Kidney capillary endothelial cell (primary cell): ENCODE measurements around the gene RBPJL.

ENCODE experiments used
- DNase-seq: peaks from one replicate; pipeline ENCODE4 v3.0.0-alpha.2; 2018; ENCODE audit warnings: low spot score

The RBPJL gene

DNA sequence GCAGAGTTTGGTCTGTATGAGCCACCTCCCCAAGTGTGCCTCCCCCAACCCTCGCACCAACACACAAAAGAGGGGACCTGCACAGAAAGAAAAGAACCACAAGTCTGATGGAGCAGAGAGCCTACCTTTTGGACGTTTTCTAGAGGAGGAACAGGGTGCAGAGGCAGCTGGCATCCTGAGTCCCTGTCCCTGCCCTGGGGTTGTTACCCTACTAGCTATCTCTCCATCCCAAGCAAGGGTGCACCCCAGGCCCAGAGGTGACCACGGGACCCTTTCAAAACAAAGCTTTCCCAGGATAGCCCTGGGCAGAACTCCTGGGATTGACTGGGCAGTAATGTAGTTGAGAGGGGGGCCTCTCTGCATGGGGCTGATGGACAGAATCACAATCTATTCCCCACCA lies 11.2 kb downstream of the RBPJL start:
- DNase-seq, result no peak

DNA sequence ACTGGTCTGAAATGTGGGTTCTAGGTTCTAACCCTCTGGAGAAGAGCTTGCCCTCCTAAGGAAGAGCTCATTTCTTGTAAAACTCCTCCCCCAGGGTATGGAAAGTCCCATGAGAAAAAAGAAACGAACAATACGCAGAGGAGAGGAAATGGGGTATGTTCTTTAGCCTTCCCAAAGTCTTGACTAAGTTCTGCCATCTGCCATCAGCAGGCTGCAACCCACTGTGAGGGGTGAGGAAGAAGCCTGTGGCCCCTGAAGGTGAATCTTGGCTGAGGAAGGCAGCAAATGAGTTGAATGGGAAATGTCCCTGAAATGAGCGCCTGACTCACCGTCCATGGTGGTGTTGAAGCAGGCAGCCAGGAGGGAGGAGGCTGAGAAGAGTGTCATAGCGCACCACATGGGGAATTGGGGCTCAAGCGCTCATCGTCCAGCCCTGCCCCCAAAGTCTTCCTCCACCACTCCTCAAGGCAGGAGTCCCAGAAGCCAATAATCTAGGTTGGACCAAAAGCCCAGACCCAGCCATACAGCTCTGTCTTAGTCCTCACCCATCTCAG lies 11.8 kb downstream of the RBPJL start:
- DNase-seq, result no peak

DNA sequence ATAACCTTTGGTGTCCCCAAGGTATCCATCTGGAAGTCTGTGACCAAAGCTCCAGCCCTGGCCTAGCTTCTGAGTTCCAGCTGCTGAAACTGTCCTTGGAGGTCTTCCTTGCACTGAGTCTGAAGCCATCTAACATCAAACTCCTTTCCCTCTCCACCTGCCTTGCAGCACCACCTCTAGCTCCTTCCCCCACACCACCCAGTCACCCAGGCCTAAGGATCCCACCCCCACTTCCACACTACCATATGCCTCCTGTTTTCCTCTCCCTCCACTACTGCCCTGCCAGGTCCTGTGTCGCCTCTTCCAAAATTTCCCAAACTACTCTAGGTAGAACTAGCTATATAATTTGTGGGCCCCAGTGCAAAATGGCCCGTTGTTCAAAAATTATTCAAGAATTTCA lies 12.3 kb downstream of the RBPJL start:
- no peak for DNase-seq

DNA sequence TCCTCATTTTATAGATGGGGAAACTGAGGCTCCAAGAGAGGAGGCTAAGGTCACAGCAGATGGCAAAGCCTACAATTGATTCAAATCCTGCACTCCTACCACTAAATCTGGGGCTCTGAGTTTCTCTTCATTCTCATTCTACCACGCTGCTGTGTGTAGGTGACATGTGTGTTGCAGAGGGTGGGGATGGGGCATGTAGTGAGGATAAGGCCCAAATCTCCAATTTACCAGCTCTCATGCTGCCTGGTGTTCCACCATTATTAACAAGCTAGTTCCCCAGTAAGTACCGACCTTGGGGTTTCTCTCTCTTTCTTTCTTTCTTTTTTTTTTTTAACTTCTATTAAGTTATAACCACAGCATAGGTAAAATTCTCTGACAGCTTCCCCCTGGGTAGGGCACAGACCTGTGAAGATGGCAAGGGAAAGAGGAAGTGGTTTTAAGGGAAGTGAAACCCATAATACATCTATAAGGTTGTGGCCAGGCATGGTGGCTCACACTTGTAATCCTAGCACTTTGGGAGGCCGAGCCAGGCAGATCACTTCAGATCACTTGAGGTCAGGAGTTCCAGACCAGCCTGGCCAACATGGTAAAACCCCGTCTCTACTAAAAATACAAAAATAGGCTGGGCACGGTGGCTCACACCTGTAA lies 14.4 kb downstream of the RBPJL start:
- DNase-seq, result no peak

DNA sequence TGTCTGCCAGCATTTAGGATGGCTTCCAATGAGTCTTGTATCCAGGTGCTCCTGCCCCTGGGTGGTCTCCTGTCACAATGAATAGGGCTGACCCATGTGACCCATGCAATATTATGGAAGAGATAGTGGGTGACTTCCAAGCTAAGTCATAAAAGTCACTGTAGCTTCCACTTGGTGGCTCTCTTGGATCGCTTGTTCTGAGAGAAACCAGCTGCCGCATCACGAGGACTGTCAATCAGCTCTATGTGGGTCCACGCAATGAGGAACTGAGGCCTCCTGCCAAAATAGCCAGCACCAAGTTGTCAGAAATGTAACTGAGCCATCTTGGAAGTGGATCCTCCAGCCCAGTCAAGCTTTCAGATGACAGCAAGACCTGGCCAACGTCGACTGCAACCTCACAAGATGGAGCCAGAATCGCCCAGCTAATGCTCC lies 16.3 kb downstream of the RBPJL start:
- DNase-seq, result no peak

DNA sequence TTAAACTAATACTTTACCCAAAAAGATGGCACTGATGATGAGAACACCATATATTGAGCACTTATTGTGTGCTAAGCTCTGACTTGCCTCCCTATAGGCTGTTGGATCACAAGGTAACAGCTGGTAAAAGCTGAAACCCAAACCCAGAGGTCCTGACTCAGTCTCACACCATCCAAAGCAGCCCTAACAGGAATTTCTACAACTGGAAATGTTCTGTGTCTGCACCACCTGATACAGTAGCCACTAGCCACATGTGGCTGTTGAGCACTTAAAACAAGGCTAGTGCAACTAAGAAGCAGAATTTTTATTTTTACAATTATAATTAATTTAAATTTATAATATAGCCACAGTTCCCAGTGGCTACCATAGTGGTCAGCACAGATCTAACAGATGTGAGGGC lies 17.1 kb downstream of the RBPJL start:
- DNase-seq, result no peak

DNA sequence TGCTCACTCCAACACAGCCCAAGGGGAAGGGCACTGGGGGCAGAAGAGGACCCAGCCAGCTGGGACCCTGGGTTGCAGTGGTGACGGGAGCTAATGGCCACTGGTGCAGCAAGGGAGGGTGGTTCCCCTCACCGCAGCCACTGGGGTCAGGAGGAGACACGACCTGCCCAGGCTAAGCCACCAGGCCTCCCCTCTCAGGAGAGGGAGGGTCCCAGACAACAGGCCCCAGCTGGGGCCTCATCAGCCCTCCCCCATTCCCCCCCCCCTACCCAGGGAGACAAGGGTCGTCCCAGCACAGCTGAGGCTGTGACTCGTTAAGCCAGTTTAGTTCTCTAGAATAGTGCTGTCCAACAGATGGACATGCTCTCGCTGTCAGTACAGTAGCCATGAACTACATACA lies 18.7 kb downstream of the RBPJL start:
- no peak for DNase-seq

DNA sequence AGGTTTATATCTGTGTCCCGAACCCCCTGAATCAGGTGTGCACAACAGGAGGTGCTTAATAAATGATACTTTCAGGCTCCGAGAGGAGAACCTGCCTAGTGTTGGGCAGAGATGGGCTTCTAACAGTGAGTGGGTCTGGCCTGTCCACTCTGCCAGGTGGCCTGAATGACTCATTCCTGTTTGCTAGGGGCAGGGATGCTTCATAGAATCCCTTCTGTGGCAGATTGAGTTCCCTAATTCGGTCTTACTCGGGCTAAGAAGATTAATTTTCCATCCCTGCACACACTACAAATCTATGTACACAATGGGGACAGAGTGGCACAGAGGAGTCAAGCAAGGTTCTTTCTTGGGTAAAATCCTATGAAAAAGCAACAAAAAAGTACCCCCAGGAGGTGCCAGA lies 21.8 kb downstream of the RBPJL start:
- DNase-seq, result no peak

DNA sequence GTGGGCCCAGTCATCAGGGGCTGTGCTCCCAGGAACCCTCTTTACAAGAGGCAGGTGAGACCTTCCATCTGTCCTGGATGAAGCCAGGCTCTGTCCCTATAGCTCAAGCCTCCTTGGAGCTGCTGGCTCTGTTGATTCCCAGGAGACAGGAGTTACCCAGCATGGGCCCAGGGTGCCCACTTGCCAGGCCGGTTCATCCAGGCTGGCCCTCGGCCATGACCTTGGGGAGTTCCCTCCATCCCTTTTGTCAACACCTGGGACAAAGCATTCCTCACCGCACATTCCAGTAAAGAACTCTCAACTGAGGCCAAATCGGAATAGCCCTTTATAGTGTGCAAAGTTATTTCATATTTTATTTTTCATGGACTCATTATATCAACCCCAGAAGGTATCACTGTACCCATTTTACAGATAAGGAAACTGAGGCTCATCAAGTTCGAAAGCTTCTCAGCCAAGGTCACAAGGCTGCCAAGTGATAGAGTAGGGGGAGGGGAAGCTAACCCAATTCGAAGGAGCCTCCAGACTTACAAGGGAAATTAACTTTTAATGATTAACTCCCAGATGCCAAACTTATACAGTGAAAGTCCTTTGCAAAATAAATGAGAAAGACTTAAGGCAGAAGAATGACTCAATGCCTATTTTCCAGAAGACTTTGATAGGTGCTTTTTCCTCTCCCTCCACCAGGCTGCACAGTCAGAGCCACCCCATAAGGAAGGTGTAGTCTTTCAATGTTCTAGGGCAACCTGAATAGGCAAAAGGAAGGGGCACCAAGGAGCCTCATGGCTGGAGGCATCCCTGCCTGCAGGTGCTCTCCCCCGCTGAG lies 23.1 kb downstream of the RBPJL start:
- DNase-seq, result no peak

DNA sequence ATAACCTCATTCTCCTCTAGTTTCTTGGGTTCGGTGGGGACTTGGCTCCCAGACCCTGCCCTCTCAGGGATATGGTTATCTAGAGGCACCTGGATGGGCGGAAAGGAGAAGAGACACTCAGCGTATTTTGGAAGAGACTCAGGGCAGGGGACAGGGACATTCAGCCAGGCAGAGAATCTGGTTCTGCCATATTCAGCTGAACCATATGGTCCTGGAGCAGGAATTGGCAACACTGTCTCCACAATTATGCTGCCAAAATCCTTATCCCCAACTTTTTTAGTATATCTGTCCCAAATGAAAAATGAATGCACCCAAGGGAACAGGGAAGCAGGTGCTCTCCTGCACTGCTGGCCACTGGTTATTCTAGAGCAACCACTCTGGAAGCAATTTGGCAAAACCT lies 23.8 kb downstream of the RBPJL start:
- no peak for DNase-seq

DNA sequence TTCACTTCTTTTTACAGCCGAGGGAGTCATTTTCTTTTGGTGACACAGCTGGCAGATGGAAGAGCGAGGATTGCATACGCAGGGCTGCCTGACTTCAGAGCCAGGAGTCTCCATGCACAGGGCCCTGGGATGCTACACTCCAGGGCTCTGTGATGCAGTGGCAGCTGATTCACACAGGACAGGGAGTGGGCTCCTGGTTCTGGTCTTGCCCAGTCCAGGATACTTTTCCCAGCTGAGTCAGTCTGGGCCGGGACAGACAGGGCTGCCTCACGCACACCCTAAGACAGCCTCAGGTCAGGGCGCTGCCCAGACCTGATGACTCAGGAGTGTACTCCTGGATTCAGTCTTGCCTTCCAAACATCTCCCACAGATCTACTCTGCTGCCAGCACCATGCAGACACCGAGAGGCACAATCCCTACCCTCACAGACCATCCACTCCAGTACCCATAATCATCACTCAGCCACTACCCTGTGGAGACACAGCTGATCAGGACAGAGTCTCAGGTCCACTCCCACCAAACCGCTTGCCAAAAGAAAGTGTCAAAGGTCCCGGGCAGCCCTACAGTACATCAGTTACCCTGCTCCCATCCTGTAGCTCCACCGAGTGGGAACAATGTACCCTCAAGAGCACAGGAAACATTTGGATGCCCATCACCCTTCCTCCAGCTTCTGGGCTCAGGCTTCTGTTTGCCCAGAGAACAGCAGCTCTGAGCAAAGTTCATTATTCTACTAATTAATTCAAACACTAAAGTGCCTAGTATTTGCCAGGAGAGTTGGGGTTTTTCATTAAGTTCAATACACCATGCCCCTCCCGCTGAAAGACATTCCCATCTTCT lies 30.1 kb downstream of the RBPJL start:
- DNase-seq, result no peak

DNA sequence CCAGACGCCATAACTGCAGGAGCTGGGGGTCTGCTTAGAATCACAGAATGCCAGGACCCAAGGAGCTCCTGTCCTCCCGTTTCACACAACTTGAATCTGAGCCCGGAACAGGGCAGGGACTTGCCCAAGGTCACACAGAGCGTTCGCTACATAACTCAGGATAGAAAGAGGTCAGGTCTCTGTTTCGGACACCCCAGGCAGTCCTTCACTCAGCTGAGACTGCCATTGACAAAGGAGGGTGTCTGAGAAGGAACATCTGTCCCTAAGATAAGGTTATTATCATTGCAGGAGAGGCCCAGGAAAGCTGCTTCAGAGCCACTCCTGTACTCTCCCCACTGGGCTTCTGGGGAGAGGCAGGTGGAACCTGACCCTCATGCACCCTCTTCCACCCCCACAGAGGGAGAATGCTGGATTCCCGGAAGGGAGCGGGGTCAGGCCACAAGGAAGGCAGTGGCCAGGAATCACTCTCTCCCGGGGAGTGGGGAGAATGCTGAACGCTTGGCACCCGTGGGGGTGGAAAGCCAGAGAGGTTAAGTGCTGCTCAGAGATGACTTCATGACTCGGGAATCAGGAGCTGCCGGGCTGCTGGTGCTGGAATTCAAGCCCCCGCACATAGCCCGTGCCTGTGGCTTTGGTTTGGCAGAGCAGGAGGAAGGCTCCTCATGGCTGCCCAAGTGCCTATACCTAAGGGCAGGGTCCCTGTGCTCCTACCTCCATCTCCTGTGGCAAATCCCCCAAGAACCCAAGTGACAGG lies 30.9 kb downstream of the RBPJL start:
- no peak for DNase-seq

DNA sequence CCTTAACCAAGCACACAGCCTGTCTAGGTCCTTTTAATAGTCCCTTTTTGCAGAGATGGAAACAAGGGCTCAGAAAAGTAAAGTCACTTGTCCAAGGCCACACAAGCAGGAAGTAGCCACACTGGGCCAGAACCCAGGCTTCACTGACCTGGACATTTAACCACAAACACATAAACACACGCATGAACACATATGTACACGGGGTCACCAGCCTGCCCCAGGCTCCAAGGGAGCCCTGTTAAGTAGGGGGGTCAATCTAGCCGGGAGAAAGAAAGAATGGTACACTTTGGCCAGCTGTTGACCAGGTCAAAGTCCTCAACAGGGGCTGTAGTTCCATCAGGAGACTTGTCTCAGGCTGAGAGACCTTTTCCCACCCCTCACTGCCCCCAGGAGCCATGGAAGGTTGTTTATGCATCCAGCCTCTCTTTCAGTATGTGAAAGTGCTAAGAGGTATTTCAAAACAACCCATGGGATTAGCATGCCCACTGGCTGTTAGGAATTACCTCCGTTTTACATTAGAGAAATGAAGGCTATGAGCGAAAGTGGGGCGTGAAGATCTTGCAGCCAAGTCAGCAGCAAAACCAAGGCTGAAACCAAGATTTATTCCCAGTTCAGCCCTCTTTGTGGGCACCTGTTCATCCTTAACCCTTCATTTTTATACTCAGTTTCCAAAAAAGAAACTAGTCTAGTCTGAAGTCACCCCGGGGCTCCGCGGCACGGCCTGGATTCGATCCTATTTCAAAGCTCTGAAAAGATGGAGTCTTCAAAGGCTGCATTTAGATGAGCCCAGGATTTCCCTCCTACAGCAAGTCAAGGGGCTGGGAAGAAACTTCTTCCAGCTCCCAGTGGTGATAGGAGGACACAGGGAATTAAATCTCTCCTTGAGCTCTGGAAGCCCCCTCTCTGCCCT lies 31.7 kb downstream of the RBPJL start:
- DNase-seq, result no peak

DNA sequence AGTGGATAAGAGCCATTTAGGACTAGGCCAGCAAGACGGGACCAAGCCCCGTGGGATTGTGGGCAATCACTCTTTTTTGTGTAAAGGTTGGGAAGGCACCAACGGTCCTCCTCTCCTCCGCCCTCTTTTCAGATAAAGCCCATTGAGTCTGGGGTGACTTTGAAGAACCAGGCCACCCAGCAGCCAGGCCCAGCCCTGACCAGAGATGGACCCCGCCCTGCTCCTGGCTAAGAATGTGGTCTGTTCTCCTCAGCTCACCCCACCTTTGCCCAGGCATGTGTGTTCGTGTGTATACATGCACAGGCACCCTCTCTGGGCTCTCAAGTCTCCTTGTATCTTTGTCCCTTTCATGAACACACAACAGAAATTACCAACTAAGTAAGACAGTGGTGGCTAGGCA lies 32.4 kb downstream of the RBPJL start:
- no peak for DNase-seq

DNA sequence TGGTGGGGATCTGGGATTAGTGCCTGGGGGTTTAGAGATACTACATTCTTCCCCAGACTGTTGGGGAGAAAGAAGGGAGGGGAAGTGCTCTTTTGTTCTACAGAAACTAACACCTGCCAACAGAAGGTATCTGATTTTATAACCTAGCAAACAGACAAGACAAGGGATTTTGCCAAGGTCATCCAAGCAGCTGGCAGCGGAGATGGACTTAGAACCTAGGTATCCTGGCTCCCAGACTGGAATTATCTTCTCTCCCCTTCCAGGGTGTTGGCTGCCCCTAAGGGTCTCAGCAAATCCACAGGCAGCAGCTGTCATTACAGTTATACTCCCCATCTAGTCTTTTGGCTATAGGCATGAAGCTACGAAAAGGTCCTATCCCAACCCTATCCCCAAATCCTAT lies 33.2 kb downstream of the RBPJL start:
- DNase-seq, result no peak

DNA sequence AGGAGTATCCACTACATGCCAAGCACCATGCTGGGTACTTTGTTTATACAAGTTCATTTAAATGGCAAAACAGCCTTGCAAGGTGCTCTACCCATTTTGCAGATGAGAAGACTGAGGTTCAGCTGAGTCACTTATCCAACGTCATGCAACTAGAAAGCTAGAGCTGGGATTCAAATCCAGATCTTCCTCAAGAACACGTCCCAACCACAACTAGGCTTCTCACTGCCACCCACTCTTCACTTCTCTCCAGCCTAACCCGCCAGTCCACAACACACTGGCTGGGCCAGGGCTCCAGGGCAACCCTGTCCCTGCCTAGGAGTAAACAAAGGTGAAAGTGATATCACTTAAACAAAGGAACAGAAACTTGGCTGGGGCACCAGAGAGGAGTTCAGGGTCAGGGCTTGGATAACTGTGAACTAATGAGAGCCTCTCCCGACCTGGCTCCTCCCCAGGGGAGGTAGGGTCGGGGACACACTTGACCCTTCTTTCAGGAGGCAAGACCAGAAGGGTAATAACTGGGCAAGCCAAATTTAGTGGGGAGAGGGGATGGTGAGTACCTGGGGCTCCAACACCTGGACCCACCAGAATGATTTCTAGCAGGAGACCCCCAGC lies 33.7 kb downstream of the RBPJL start:
- no peak for DNase-seq

DNA sequence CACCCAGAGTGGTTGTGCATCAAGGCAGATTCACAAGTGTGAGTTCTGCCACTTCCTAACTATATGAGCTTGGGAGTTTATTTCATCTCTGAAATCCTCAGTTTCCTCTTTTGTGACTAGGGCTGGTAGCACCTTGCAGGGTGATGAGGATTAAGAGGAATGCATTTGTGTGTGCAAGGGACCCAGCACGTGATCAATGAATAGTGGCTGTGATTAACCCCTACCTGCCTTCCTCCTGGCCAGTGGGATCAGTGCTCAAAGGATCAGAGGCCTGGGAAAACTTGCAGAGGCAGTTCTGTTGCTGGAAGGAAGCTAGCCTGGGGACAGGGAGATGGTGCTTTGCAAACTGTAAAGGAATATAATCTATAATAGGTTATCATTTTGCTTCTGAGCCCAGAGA lies 34.3 kb downstream of the RBPJL start:
- no peak for DNase-seq

DNA sequence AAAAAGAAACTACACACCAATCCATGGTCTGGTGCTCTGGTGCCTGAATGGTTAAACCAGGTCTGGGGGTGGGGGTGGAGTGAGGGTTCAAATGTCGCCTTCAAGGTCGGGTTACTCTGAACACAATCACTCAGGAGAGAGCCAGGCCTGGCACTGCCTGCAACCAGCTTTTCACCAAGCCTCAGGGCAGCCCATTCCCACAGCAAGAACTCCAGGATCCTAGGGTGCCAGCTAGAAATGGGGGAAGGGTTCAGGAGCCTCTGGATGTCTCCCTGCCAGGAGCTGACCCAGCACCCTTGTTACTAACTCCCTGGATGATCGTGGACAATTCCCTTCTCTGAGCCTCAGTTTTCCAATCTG lies 34.9 kb downstream of the RBPJL start:
- no peak for DNase-seq

DNA sequence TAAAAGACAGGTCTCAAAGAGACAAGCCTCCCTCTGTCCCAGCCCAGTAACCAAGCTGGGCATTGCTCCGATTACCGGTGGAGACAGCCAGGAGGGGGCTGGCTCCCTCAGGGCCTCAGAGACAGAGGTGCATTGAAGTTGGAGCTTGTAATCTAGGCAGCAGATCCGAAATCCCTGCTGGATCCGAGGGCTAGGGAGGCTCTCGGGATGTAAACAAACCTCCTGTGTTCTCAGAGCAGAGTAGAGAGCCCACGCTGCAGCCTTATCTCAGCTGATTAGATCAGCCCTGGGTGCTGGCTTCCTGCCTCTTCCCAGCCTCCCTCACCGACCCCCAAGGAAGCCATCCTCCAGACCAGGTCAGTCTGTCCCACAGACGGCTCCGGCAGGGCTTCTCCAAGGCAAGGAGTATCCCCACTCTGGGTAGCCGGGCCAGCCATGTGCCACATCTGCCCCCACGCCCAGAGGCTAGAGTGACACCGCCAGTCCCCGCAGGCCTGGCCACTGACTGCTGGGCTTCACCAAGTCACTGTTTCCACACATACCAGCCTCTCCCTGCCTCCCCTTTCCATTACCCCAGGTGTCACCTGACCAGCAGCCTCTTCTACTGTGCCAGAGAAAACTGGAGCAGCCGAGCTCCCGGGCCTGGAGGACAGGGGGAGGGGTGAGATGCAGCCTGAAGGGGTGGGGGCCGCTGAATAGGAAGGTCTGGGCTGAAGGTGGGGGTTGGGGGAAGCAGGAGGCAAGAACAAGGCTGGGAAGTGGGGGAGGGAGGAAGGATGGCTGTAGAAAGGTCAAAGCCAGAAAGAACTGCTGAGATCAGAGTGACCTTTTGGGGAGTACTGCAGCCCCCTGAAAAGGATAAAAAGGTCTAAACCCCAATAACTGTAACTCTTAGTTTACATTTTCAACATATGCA lies 35.6 kb downstream of the RBPJL start:
- DNase-seq, result no peak
